IMR-90 (cell line): ENCODE measurements around the gene CD300LB. TPM values are rescaled to one million over a fixed set of nuclear protein-coding genes. Genes with fewer than 3 reads are reported as not detected.

Source experiments
- ATAC-seq: fragments of 200-7000 bp; cut with Tn5 transposase; 2 replicates; pipeline ENCODE4 v1.9.1; 2020; ENCODE audit warnings: low read depth, mild to moderate bottlenecking, moderate library complexity
- BruUV-seq: library from RNA; stranded (reverse); fragments of 400-500 nt; replicated peaks from 2 replicates; lab custom pipeline; 2021; lab: Mats Ljungman, UMichigan
- CTCF ChIA-PET: fragments of 300-600 bp; formaldehyde crosslinking; extraction: SDS; loops from one replicate; lab custom pipeline; 2021; ENCODE audit warnings: antibody characterized with exemption; lab: Yijun Ruan, JAX
- POLR2A ChIA-PET: fragments of 300-600 bp; sonication (Branson Sonifier 250); formaldehyde crosslinking; loops from one replicate; lab custom pipeline; 2022; ENCODE audit warnings: antibody characterized with exemption; ENCODE audit not compliant: unreplicated experiment; lab: Charles Lee
- DNase-seq: peaks from one replicate; pipeline ENCODE4 v3.0.0; 2013
- H2AFZ ChIP-seq: replicated peaks from 2 replicates; pipeline ENCODE3; 2013; ENCODE audit warnings: low read length, mild to moderate bottlenecking; ENCODE audit not compliant: poor library complexity
- H2AK5ac ChIP-seq: 2 replicates; pipeline ENCODE4 v1.6.1; 2013; ENCODE audit warnings: low read depth, low read length, inconsistent platforms
- H2AK9ac ChIP-seq: replicated peaks from 2 replicates; pipeline ENCODE3; 2013; ENCODE audit warnings: mild to moderate bottlenecking, low read depth, low read length, moderate library complexity; ENCODE audit not compliant: poor library complexity
- H2BK120ac ChIP-seq: 2 replicates; pipeline ENCODE4 v1.6.1; 2013; ENCODE audit warnings: low read depth, low read length, inconsistent platforms
- H2BK15ac ChIP-seq: 3 replicates; pipeline ENCODE4 v1.6.1; 2013; ENCODE audit warnings: low read depth, low read length, inconsistent platforms
- H2BK20ac ChIP-seq: 2 replicates; pipeline ENCODE4 v1.6.1; 2013; ENCODE audit warnings: low read depth, mild to moderate bottlenecking, inconsistent platforms, low read length, moderate library complexity
- H2BK5ac ChIP-seq: 2 replicates; pipeline ENCODE4 v1.6.1; 2013; ENCODE audit warnings: mild to moderate bottlenecking, low read depth, low read length, inconsistent platforms; ENCODE audit not compliant: poor library complexity, severe bottlenecking
- H3K14ac ChIP-seq: replicated peaks from 2 replicates; pipeline ENCODE4 v1.6.1; 2013; ENCODE audit warnings: low read depth, low read length, inconsistent platforms
- H3K18ac ChIP-seq: 2 replicates; pipeline ENCODE4 v1.6.1; 2013; ENCODE audit warnings: low read depth, low read length, control low read depth
- H3K23ac ChIP-seq: 2 replicates; pipeline ENCODE4 v1.6.1; 2013; ENCODE audit warnings: low read depth, low read length, inconsistent platforms
- H3K27ac ChIP-seq: 2 replicates; pipeline ENCODE4 v1.5.1; 2013; ENCODE audit warnings: mild to moderate bottlenecking, control low read depth, low read length; ENCODE audit not compliant: insufficient read depth
- H3K27me3 ChIP-seq: 2 replicates; pipeline ENCODE4 v1.6.1; 2013; ENCODE audit warnings: low read length; ENCODE audit not compliant: control insufficient read depth, insufficient read depth
- H3K36me3 ChIP-seq: 2 replicates; pipeline ENCODE4 v1.6.1; 2013; ENCODE audit warnings: low read length, mixed read lengths; ENCODE audit not compliant: control insufficient read depth, insufficient read depth
- H3K4ac ChIP-seq: 2 replicates; pipeline ENCODE4 v1.6.1; 2013; ENCODE audit warnings: low read depth, low read length, inconsistent platforms
- H3K4me1 ChIP-seq: 2 replicates; pipeline ENCODE4 v1.6.1; 2013; ENCODE audit warnings: low read length, mixed read lengths; ENCODE audit not compliant: control insufficient read depth, insufficient read depth
- H3K4me2 ChIP-seq: 2 replicates; pipeline ENCODE4 v1.6.1; 2013; ENCODE audit warnings: low read depth, mild to moderate bottlenecking, control low read depth, low read length, moderate library complexity
- H3K4me3 ChIP-seq: 2 replicates; pipeline ENCODE4 v1.5.1; 2013; ENCODE audit warnings: low read depth, mild to moderate bottlenecking, control low read depth, low read length, moderate library complexity; ENCODE audit not compliant: insufficient read depth
- H3K56ac ChIP-seq: 2 replicates; pipeline ENCODE4 v1.6.1; 2013; ENCODE audit warnings: low read length, inconsistent platforms; ENCODE audit not compliant: insufficient read depth; ENCODE audit errors: extremely low read depth
- H3K79me1 ChIP-seq, 2 experiments: 2 replicates each; pipeline ENCODE4 v1.6.1; 2013; ENCODE audit warnings: low read length in 2 of 2, inconsistent platforms in 1 of 2, low read depth in 1 of 2
- H3K9ac ChIP-seq: 2 replicates; pipeline ENCODE4 v1.6.1; 2013; ENCODE audit warnings: low read depth, low read length, control low read depth
- H3K9me1 ChIP-seq: 2 replicates; pipeline ENCODE4 v1.6.1; 2013; ENCODE audit warnings: low read length, inconsistent platforms; ENCODE audit not compliant: insufficient read depth
- H3K9me3 ChIP-seq: 2 replicates; pipeline ENCODE4 v1.6.1; 2013; ENCODE audit warnings: low read length; ENCODE audit not compliant: control insufficient read depth, insufficient read depth
- H4K20me1 ChIP-seq: 2 replicates; pipeline ENCODE4 v1.6.1; 2013; ENCODE audit warnings: low read length, inconsistent platforms; ENCODE audit not compliant: insufficient read depth
- H4K5ac ChIP-seq: 2 replicates; pipeline ENCODE4 v1.6.1; 2013; ENCODE audit warnings: mild to moderate bottlenecking, low read depth, low read length, control low read depth
- H4K8ac ChIP-seq, 2 experiments: 2 replicates each; pipeline ENCODE4 v1.6.1; 2013; ENCODE audit warnings: low read depth in 2 of 2, low read length in 2 of 2, control low read depth in 1 of 2, inconsistent platforms in 1 of 2
- H4K91ac ChIP-seq: 2 replicates; pipeline ENCODE4 v1.6.1; 2013; ENCODE audit warnings: low read depth, low read length, inconsistent platforms; ENCODE audit not compliant: insufficient read depth
- CTCF ChIP-seq: conservative IDR thresholded peaks from 2 replicates; pipeline ENCODE4 v1.5.1; 2012; ENCODE audit warnings: mild to moderate bottlenecking, low read depth, low read length, improper control_type of control experiment
- ELK1 ChIP-seq: fragments of 150-350 bp; IDR thresholded peaks from 2 replicates; pipeline ENCODE4 v1.6.1; 2016; ENCODE audit warnings: low read depth, mild to moderate bottlenecking, low read length, moderate library complexity, borderline replicate concordance
- FOS ChIP-seq: fragments of 150-350 bp; IDR thresholded peaks from 2 replicates; pipeline ENCODE4 v1.6.1; 2016; ENCODE audit warnings: low read depth, low read length
- MAZ ChIP-seq: IDR thresholded peaks from 2 replicates; pipeline ENCODE4 v1.6.1; 2012; ENCODE audit warnings: low read depth, mild to moderate bottlenecking, low read length, improper control_type of control experiment, moderate library complexity, borderline replicate concordance
- NFE2L2 ChIP-seq: fragments of 150-350 bp; IDR thresholded peaks from 2 replicates; pipeline ENCODE4 v1.6.1; 2016; ENCODE audit warnings: low read depth, mild to moderate bottlenecking, low read length
- RFX5 ChIP-seq: IDR thresholded peaks from 2 replicates; pipeline ENCODE4 v1.8.0; 2012; ENCODE audit warnings: low read depth, mild to moderate bottlenecking, low read length, moderate library complexity
- SMC3 ChIP-seq: fragments of 150-350 bp; IDR thresholded peaks from 2 replicates; pipeline ENCODE4 v1.6.1; 2016; ENCODE audit warnings: low read depth, mild to moderate bottlenecking, antibody characterized with exemption, low read length, moderate library complexity
- USF2 ChIP-seq: fragments of 150-350 bp; IDR thresholded peaks from 2 replicates; pipeline ENCODE4 v1.6.1; 2017; ENCODE audit warnings: mild to moderate bottlenecking, antibody characterized with exemption, low read length, low read depth
- WGBS, 2 experiments: methylation state at CpG; one replicate each; pipeline versions ENCODE4 v1.1.5 to v1.1.7; 2013; ENCODE audit warnings: missing lambda C conversion rate in 2 of 2; ENCODE audit not compliant: insufficient read length in 1 of 2; ENCODE audit errors: extremely low coverage in 2 of 2; 5-methylcytosine and 5-hydroxymethylcytosine counted together
- dilution Hi-C: fragments of 300-500 bp; cut with HindIII; formaldehyde crosslinking; loops from one replicate; pipeline ENCODE4 v1.14.3; 2018; ENCODE audit warnings: low sequenced_read_pairs; ENCODE audit not compliant: unreplicated experiment
- in situ Hi-C: fragments of 300-500 bp; cut with MboI; formaldehyde crosslinking; loops from 3 replicates; pipeline ENCODE4 v1.14.3; 2019; ENCODE audit warnings: low sequenced_read_pairs, inconsistent platforms, mixed read lengths
- intact Hi-C: fragments of 100-400 bp; cut with micrococcal nuclease; formaldehyde crosslinking; loops from 2 replicates; pipeline ENCODE4 v1.10.0; 2022
- polyA plus RNA-seq, 3 experiments: library from polyadenylated mRNA; depleted of rRNA; stranded (reverse); fragments of >200 nt; gene quantifications; 2 replicates each; pipeline ENCODE4 v1.2.3, GENCODE V29; 2012; ENCODE audit warnings: low replicate concordance in 1 of 3
- total RNA-seq: library from RNA; depleted of rRNA; stranded (reverse); fragments of >200 nt; gene quantifications from 2 replicates; pipeline ENCODE4 v1.2.3, GENCODE V29; 2012

Gene CD300LB
- total and polyA plus RNA-seq, 2 of the 4 experiments (the other 2 are of a cell fraction): not detected

- no peak overlapping the region for H3K4me3 ChIP-seq
- no peak overlapping the region for H2AK9ac ChIP-seq
- H3K27me3 ChIP-seq: no peaks in the 10 kb centered on the region
- in situ Hi-C loops: no loop called here
- peaks cover 30% of the 10 kb centered on the region for H3K9me3 ChIP-seq
- intact Hi-C loops: no loop called here
- ATAC-seq (no peak), DNase-seq (no peak)
- dilution Hi-C loops: no loop called here
- no peak overlapping the region for H3K4me2 ChIP-seq
- H3K18ac ChIP-seq: no peak overlapping the region
- no peak overlapping the region for H2BK120ac ChIP-seq
- no peak overlapping the region for H3K9ac ChIP-seq
- no peak overlapping the region for H3K56ac ChIP-seq
- no peak overlapping the region for H3K4ac ChIP-seq
- no peak overlapping the region for H3K27ac ChIP-seq
- no peaks in the 10 kb centered on the region for H3K79me1 ChIP-seq
- TF ChIP-seq MAZ (no peak), ELK1 (no peak), NFE2L2 (no peak), RFX5 (no peak), USF2 (no peak), CTCF (no peak), FOS (no peak), SMC3 (no peak)
- H2BK5ac ChIP-seq: no peak overlapping the region
- POLR2A ChIA-PET: no interaction called here
- H2BK15ac ChIP-seq: no peak overlapping the region
- no peak overlapping the region for H3K14ac ChIP-seq
- H2AK5ac ChIP-seq: no peak overlapping the region
- BruUV-seq: no TSS peak
- 50% methylated on average over 1 of the region's 3 CpGs; no CpG with 5 or more reads in 1 of the 2 experiments for WGBS, 2 experiments
- no peak overlapping the region for H4K5ac ChIP-seq
- H4K91ac ChIP-seq: no peak overlapping the region
- H4K8ac ChIP-seq: no peak overlapping the region
- H2AFZ ChIP-seq: no peak overlapping the region
- no peak overlapping the region for H2BK20ac ChIP-seq
- no peaks in the 10 kb centered on the region for H4K20me1 ChIP-seq
- H3K36me3 ChIP-seq: no peaks in the 10 kb centered on the region
- no peak overlapping the region for H3K23ac ChIP-seq
- CTCF ChIA-PET: no interaction called here
- no peaks in the 10 kb centered on the region for H3K4me1 ChIP-seq
- no peaks in the 10 kb centered on the region for H3K9me1 ChIP-seq
These were observed 30.3 kb upstream of the CD300LB start for GRCh38 chr17:74561586-74561985.
